HG02840 (cell line): ENCODE results near the gene EHBP1.

ENCODE experiments used
- ATAC-seq: cut with Tn5 transposase; IDR thresholded peaks from one replicate; pipeline ENCODE4 v1.9.1; 2021; ENCODE audit warnings: mild to moderate bottlenecking, moderate library complexity, moderate number of reproducible peaks; ENCODE audit not compliant: unreplicated experiment, low FRiP score

Gene EHBP1

GRCh38 chr2:62812921-62813825 lies 107.7 kb downstream of the EHBP1 start:
- ATAC-seq = no peak

GRCh38 chr2:62814123-62814522 lies 108.6 kb downstream of the EHBP1 start:
- no peak for ATAC-seq

- no peak for ATAC-seq
Observed at GRCh38 chr2:62817348-62817747, 111.8 kb downstream of the EHBP1 start.

GRCh38 chr2:62817995-62818713 lies 112.6 kb downstream of the EHBP1 start:
- ATAC-seq = no peak

- no peak for ATAC-seq
Observed at GRCh38 chr2:62822549-62822948, 117.0 kb downstream of the EHBP1 start.

- ATAC-seq = no peak
Observed at GRCh38 chr2:62824388-62824787, 118.9 kb downstream of the EHBP1 start.

- no peak for ATAC-seq
Observed at GRCh38 chr2:62826141-62826540, 120.6 kb downstream of the EHBP1 start.

- no peak for ATAC-seq
Observed at GRCh38 chr2:62826953-62827675, 121.6 kb downstream of the EHBP1 start.

- no peak for ATAC-seq
Observed at GRCh38 chr2:62831729-62832128, 126.2 kb downstream of the EHBP1 start.

- ATAC-seq = no peak
Observed at GRCh38 chr2:62844311-62845090, 139.0 kb downstream of the EHBP1 start.

GRCh38 chr2:62845256-62845655 lies 139.7 kb downstream of the EHBP1 start:
- ATAC-seq = no peak

GRCh38 chr2:62852254-62852653 lies 146.7 kb downstream of the EHBP1 start:
- no peak for ATAC-seq

GRCh38 chr2:62854600-62855514 lies 149.3 kb downstream of the EHBP1 start:
- no peak for ATAC-seq

GRCh38 chr2:62856228-62857040 lies 150.9 kb downstream of the EHBP1 start:
- ATAC-seq = no peak

GRCh38 chr2:62857139-62857931 lies 151.8 kb downstream of the EHBP1 start:
- no peak for ATAC-seq

GRCh38 chr2:62858231-62858832 lies 152.8 kb downstream of the EHBP1 start:
- ATAC-seq = no peak

GRCh38 chr2:62868947-62869346 lies 163.4 kb downstream of the EHBP1 start:
- no peak for ATAC-seq
